ENCODE data around the gene CCT8.

The CCT8 gene

GRCh38 chr21:29076731-29077640 is 3.5 kb upstream of the CCT8 start:
- peak; percentile 38 for DNase-seq

GRCh38 chr21:29075706-29076466 is 2.4 kb upstream of the CCT8 start:
- DNase-seq: no peak

GRCh38 chr21:29074783-29075182 is 1.3 kb upstream of the CCT8 start:
- no peak for DNase-seq

- no peak for DNase-seq
Measured at GRCh38 chr21:29074007-29074376, 544 bp upstream of the CCT8 start.

GRCh38 chr21:29072873-29073221 is 601 bp downstream of the CCT8 start:
- no peak for DNase-seq

GRCh38 chr21:29064850-29065481 is 8.5 kb downstream of the CCT8 start:
- DNase-seq: no peak

- DNase-seq: no peak
Measured at GRCh38 chr21:29056538-29057050, 16.9 kb downstream of the CCT8 start.

GRCh38 chr21:29056005-29056404 is 17.4 kb downstream of the CCT8 start:
- no peak for DNase-seq

GRCh38 chr21:29055080-29055479 is 18.4 kb downstream of the CCT8 start:
- DNase-seq: no peak

- no peak for DNase-seq
Measured at GRCh38 chr21:29053656-29054055, 19.8 kb downstream of the CCT8 start.

GRCh38 chr21:29053011-29053553 is 20.4 kb downstream of the CCT8 start:
- no peak for DNase-seq

- DNase-seq: no peak
Measured at GRCh38 chr21:29052224-29052623, 21.2 kb downstream of the CCT8 start.

GRCh38 chr21:29034678-29035077 is 38.8 kb downstream of the CCT8 start:
- DNase-seq: no peak

- no peak for DNase-seq
Measured at GRCh38 chr21:29033871-29034270, 39.6 kb downstream of the CCT8 start.

GRCh38 chr21:29033301-29033700 is 40.1 kb downstream of the CCT8 start:
- DNase-seq: no peak

- DNase-seq: no peak
Measured at GRCh38 chr21:29030909-29031308, 42.5 kb downstream of the CCT8 start.

GRCh38 chr21:29029524-29029923 is 43.9 kb downstream of the CCT8 start:
- no peak for DNase-seq

GRCh38 chr21:29025328-29025713 is 48.1 kb downstream of the CCT8 start:
- DNase-seq: no peak

- peak; percentile 95 for DNase-seq
Measured at GRCh38 chr21:29024474-29025327, 48.7 kb downstream of the CCT8 start, which contains the start of gene USP16. USP16 (plus strand) TSS chr21:29024668; CDS start chr21:29027914, 3,246 bp downstream.

GRCh38 chr21:29022166-29022565 is 51.3 kb downstream of the CCT8 start:
- DNase-seq: no peak

- DNase-seq: no peak
Measured at GRCh38 chr21:29018540-29018939, 54.9 kb downstream of the CCT8 start.

- no peak for DNase-seq
Measured at GRCh38 chr21:29017639-29018237, 55.7 kb downstream of the CCT8 start.

All from NCI-H2171 (cell line).